Measurements from ENCODE around the gene HOOK2. TPM values are rescaled to one million over a fixed set of nuclear protein-coding genes. Genes with fewer than 3 reads are reported as not detected.

HOOK2 gene
- total RNA-seq, 4 donors from 2014 or later, result 55.1 to 227 (median 83.6) TPM

GRCh38 chr19:12804051-12804450 lies 28.7 kb upstream of the HOOK2 start:
- 95% methylated on average over 26 of the region's 26 CpGs for WGBS
- Histone ChIP-seq H3K27ac (no peak overlapping the region), H3K4me1 (peaks cover 41% of the 10 kb centered on the region), H3K36me3 (peaks cover 11% of the 10 kb centered on the region), H3K9me3 (no peaks in the 10 kb centered on the region), H3K4me3 (no peak overlapping the region), H3K27me3 (no peaks in the 10 kb centered on the region)
- no peak for DNase-seq (ENCODE audit: low spot score in 2 of 2)
- TF ChIP-seq POLR2A (IDR thresholded peaks at IDR 0.05) (no peak), EP300 (IDR thresholded peaks at IDR 0.05) (no peak), CTCF (IDR thresholded peaks at IDR 0.05) (no peak), POLR2AphosphoS5 (IDR thresholded peaks at IDR 0.05) (no peak)

- Histone ChIP-seq H3K9me3 (no peaks in the 10 kb centered on the region), H3K27ac (peak overlapping the region; percentile 58), H3K4me1 (peaks cover 41% of the 10 kb centered on the region), H3K36me3 (peaks cover 24% of the 10 kb centered on the region), H3K27me3 (no peaks in the 10 kb centered on the region), H3K4me3 (peak overlapping the region; percentile 80)
- WGBS, result 38% methylated on average over 22 of the region's 22 CpGs
- TF ChIP-seq CTCF (IDR thresholded peaks at IDR 0.05) (no peak), POLR2AphosphoS5 (IDR thresholded peaks at IDR 0.05) (no peak), EP300 (IDR thresholded peaks at IDR 0.05) (no peak), POLR2A (IDR thresholded peaks at IDR 0.05) (no peak)
- DNase-seq (ENCODE audit: low spot score in 2 of 2), result peak in 1 of 2 donors; percentile 74
Observed at GRCh38 chr19:12802267-12803106, 27.1 kb upstream of the HOOK2 start.

- no peaks in the 10 kb centered on the region for H3K9me3 ChIP-seq
- peaks cover 34% of the 10 kb centered on the region for H3K4me1 ChIP-seq
- TF ChIP-seq POLR2AphosphoS5 (IDR thresholded peaks at IDR 0.05) (peak in 1 of 3 donors; percentile 44), POLR2A (IDR thresholded peaks at IDR 0.05) (peak in 1 of 2 donors; percentile 70), EP300 (IDR thresholded peaks at IDR 0.05) (no peak), CTCF (IDR thresholded peaks at IDR 0.05) (no peak)
- DNase-seq (ENCODE audit: low spot score in 2 of 2), result peak; percentile 77 to 90
- WGBS, result 0% methylated on average over 27 of the region's 78 CpGs
- no peaks in the 10 kb centered on the region for H3K27me3 ChIP-seq
- H3K4me3 ChIP-seq, result peak within 1 kb of the TSS; percentile 80
- H3K36me3 ChIP-seq, result peaks cover 24% of the 10 kb centered on the region
- H3K27ac ChIP-seq, result peak within 1 kb of the TSS; percentile 58
Observed at GRCh38 chr19:12801466-12802266, 26.3 kb upstream of the HOOK2 start, which contains the start of the genes PRDX2 and THSD8. PRDX2 (minus strand) TSS chr19:12801800; CDS start chr19:12801261, 539 bp downstream. THSD8 (plus strand) TSS chr19:12802069; CDS start chr19:12802072, 3 bp downstream.

- DNase-seq (ENCODE audit: low spot score in 2 of 2), result no peak
- 16% methylated on average over 14 of the region's 38 CpGs for WGBS
Observed at GRCh38 chr19:12800923-12801465, 25.6 kb upstream of the HOOK2 start.

More at GRCh38 chr19:12800923-12801465, 25.6 kb upstream of the HOOK2 start:
- TF ChIP-seq POLR2A (IDR thresholded peaks at IDR 0.05) (no peak), EP300 (IDR thresholded peaks at IDR 0.05) (no peak), POLR2AphosphoS5 (IDR thresholded peaks at IDR 0.05) (no peak), CTCF (IDR thresholded peaks at IDR 0.05) (no peak)
- peaks cover 24% of the 10 kb centered on the region for H3K36me3 ChIP-seq
- H3K27ac ChIP-seq, result peak overlapping the region; percentile 58
- no peaks in the 10 kb centered on the region for H3K9me3 ChIP-seq
- peaks cover 34% of the 10 kb centered on the region for H3K4me1 ChIP-seq
- peak overlapping the region; percentile 80 for H3K4me3 ChIP-seq
- no peaks in the 10 kb centered on the region for H3K27me3 ChIP-seq

Measured in suprapubic skin (tissue), 4 donors.